SK-N-DZ (cell line): ENCODE measurements around the gene ETV5.
A peak's percentile ranks its signal among the peaks of the same experiment; 100 is the strongest.
"Not testable (repeated sequence)": the region's sequence is repeated elsewhere in the genome, so short reads cannot be mapped to it uniquely, and the experiment has no call there.

Experiments used
- DNase-seq: peaks from one replicate; pipeline ENCODE4 v3.0.0-alpha.2; 2015; ENCODE audit warnings: low spot score

The ETV5 gene

GRCh38 chr3:186069199-186069598 lies 39.7 kb downstream of the ETV5 start:
- DNase-seq = no peak

GRCh38 chr3:186068243-186068552 lies 40.7 kb downstream of the ETV5 start:
- DNase-seq = no peak

- DNase-seq = no peak
Observed at GRCh38 chr3:186067360-186068242, 41.3 kb downstream of the ETV5 start.

GRCh38 chr3:186060222-186060621 lies 48.7 kb downstream of the ETV5 start:
- no peak for DNase-seq

- DNase-seq = no peak
Observed at GRCh38 chr3:186059192-186059591, 49.7 kb downstream of the ETV5 start.

- no peak for DNase-seq
Observed at GRCh38 chr3:186058225-186058624, 50.7 kb downstream of the ETV5 start.

- no peak for DNase-seq
Observed at GRCh38 chr3:186057594-186057993, 51.3 kb downstream of the ETV5 start.

GRCh38 chr3:186054792-186055352 lies 54.0 kb downstream of the ETV5 start:
- peak; percentile 11 for DNase-seq

GRCh38 chr3:186053954-186054791 lies 54.7 kb downstream of the ETV5 start:
- DNase-seq = no peak

GRCh38 chr3:186052096-186052840 lies 56.6 kb downstream of the ETV5 start:
- DNase-seq = peak; percentile 48

- no peak for DNase-seq
Observed at GRCh38 chr3:186049001-186049400, 59.9 kb downstream of the ETV5 start.

- no peak for DNase-seq
Observed at GRCh38 chr3:186048119-186048518, 60.8 kb downstream of the ETV5 start.

- no peak for DNase-seq
Observed at GRCh38 chr3:186046838-186047237, 62.1 kb downstream of the ETV5 start.

GRCh38 chr3:186044968-186045367 lies 63.9 kb downstream of the ETV5 start:
- DNase-seq = no peak

GRCh38 chr3:186044427-186044826 lies 64.5 kb downstream of the ETV5 start:
- DNase-seq = no peak

GRCh38 chr3:186042521-186043202 lies 66.2 kb downstream of the ETV5 start:
- no peak for DNase-seq

GRCh38 chr3:186042036-186042435 lies 66.9 kb downstream of the ETV5 start:
- no peak for DNase-seq

GRCh38 chr3:186038360-186038759 lies 70.5 kb downstream of the ETV5 start:
- no peak for DNase-seq

- no peak for DNase-seq
Observed at GRCh38 chr3:186035277-186035676, 73.6 kb downstream of the ETV5 start.

GRCh38 chr3:186032321-186032720 lies 76.6 kb downstream of the ETV5 start:
- no peak for DNase-seq

GRCh38 chr3:186025993-186026392 lies 82.9 kb downstream of the ETV5 start:
- not testable (repeated sequence) for DNase-seq
